Epithelial cell of proximal tubule (primary cell): Measurements from ENCODE around the gene ZNF770. TPM values are rescaled to one million over a fixed set of nuclear protein-coding genes. Genes with fewer than 3 reads are reported as not detected.
"Not testable (repeated sequence)": the region's sequence is repeated elsewhere in the genome, so short reads cannot be mapped to it uniquely, and the experiment has no call there.

Experiments used
- DNase-seq: peaks from one replicate; pipeline ENCODE4 v3.0.0-alpha.2; 2011; ENCODE audit warnings: low read depth
- H3K4me3 ChIP-seq: 2 replicates; pipeline ENCODE4 v1.5.1; 2011; ENCODE audit warnings: low read depth, mild to moderate bottlenecking, low read length
- total RNA-seq: library from RNA; depleted of rRNA; stranded (reverse); fragments of >200 nt; gene quantifications from 2 replicates; pipeline ENCODE4 v1.2.3, GENCODE V29; 2015
- TF ChIP-seq, protein P1 (sequence below): conservative IDR thresholded peaks from 2 replicates; pipeline ENCODE4 v1.5.1; 2012; ENCODE audit warnings: low read depth, mild to moderate bottlenecking, low read length

ZNF770 gene
- total RNA-seq, 1 donor from 2014 or later, result 19.3 TPM

- TF ChIP-seq, protein P1, sequence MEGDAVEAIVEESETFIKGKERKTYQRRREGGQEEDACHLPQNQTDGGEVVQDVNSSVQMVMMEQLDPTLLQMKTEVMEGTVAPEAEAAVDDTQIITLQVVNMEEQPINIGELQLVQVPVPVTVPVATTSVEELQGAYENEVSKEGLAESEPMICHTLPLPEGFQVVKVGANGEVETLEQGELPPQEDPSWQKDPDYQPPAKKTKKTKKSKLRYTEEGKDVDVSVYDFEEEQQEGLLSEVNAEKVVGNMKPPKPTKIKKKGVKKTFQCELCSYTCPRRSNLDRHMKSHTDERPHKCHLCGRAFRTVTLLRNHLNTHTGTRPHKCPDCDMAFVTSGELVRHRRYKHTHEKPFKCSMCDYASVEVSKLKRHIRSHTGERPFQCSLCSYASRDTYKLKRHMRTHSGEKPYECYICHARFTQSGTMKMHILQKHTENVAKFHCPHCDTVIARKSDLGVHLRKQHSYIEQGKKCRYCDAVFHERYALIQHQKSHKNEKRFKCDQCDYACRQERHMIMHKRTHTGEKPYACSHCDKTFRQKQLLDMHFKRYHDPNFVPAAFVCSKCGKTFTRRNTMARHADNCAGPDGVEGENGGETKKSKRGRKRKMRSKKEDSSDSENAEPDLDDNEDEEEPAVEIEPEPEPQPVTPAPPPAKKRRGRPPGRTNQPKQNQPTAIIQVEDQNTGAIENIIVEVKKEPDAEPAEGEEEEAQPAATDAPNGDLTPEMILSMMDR, result no peak
- H3K4me3 ChIP-seq, result peak overlapping the region; percentile 97
- peak; percentile 84 for DNase-seq
Measured at GRCh38 chr15:34984889-34985630, 3.0 kb downstream of the ZNF770 start.

DNA sequence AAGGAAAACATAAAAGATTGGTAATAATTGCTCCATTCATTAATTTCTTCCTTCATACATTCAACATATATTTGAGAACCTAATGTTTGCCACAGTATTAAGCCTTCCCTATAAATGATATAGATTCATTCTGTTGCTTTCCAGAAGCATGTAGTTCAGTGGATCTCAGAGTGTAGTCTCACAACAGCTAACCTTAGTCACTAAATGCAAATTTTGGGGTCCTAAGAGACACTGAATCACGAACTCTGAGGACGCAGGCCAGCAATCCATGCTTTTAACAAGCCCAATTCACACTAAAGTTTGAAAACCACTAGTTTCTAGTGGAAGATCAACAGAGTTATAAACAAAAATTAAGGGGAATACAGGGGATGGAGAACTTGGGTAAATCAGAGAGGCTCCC, 11.3 kb downstream of the ZNF770 start:
- H3K4me3 ChIP-seq, result no peak overlapping the region
- TF ChIP-seq, protein P1, result no peak
- DNase-seq, result no peak

DNA sequence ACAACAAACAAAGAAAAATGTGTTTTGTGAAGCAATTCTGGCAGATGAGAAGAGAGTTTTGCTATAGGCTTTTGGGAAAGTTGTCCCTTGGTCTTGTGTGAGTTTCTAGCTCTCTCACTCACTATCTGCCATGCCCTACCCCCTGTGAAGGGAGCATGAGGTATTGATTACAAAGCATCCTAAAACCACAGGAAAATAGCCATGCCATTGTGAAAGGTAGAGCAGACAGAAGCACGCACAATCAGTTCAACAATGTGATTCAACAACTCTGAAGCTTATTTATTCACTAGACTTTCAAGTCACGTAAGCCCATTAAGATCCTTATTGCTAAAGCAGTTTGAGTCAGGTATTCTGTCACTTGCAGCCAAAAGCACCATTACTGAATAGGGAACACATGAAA, 12.0 kb downstream of the ZNF770 start:
- no peak for DNase-seq
- no peak overlapping the region for H3K4me3 ChIP-seq

DNA sequence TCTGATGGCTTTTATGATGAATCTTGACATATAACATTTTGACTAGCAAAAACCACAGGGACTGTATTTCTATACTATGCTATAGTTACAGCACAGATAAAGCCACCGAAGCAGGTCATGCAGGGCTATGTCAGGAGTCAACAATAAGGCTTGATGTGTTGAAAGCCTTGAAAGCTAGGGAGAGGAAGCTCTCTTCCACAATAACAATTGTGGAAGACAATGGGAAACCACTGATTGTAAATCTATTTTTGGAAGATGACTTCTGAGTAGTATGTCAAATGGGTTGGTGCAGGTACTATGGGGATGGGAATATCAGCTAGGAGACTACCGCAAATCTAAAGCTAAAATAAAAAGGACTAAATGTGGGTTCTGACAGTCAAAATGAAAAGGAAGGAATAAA, 14.6 kb downstream of the ZNF770 start:
- no peak for DNase-seq
- TF ChIP-seq, protein P1, result no peak
- H3K4me3 ChIP-seq, result no peak overlapping the region

More for the DNA sequence above, 12.0 kb downstream of the ZNF770 start:
- TF ChIP-seq, protein P1, result no peak

- not testable (repeated sequence) for DNase-seq
- H3K4me3 ChIP-seq, result peak overlapping the region; percentile 82
Measured at GRCh38 chr15:34970098-34970643, 17.9 kb downstream of the ZNF770 start.

DNA sequence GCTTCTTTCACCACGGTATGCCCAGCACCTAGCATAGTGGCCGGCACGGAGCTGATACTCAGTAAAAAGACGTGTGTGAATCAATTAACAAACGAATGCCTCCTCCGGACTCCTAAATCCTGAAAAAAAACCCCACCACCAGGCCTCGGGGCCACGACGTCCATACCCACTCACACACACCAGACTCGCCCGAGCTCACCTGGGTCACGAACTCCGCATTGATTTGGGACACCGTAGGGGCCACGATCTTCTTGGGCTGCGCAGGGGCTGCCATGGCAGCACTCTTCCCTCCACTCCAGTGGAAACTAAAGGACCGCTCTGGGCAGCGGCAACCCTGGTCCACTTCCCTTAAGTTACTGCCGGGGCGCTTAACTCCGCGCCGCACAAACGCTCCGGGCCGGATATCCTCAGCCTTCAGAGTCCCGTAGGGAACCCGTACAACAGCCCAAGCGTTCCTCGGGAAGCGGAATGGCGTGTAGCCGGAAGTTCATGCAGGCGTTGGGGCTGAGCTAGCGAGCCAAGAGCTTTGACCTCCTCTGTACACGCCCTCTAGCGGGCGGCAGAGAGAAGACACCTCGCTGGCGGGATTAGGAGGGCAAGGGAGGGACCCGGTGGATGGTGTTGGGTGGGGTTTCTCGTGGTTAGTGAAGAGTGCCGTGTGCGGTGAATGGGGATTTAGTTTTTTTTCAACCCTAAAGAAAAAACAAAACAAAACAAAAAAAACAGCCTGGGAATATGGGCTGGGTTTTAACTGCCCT, 18.6 kb downstream of the ZNF770 start, which contains the start of gene AQR:
Gene AQR (minus strand): TSS at position 403 of the 758 bp plus-strand sequence. CDS start 129 bp downstream, at position 274.
- DNase-seq, result peak; percentile 79
- TF ChIP-seq, protein P1, result peak; percentile 71
- H3K4me3 ChIP-seq, result peak within 1 kb of the TSS; percentile 82

- no peak overlapping the region for H3K4me3 ChIP-seq
- DNase-seq, result no peak
- TF ChIP-seq, protein P1, result no peak
Measured at GRCh38 chr15:34964277-34964676, 23.8 kb downstream of the ZNF770 start.
